Neural progenitor cell (in vitro differentiated cells): Measurements from ENCODE around the gene UHRF2. TPM values are rescaled to one million over a fixed set of nuclear protein-coding genes. Genes with fewer than 3 reads are reported as not detected.
"Not testable (repeated sequence)": the region's sequence is repeated elsewhere in the genome, so short reads cannot be mapped to it uniquely, and the experiment has no call there.

ENCODE experiments used
- DNase-seq: peaks from one replicate; pipeline ENCODE4 v3.0.0-alpha.2; 2016; ENCODE audit warnings: low spot score
- H2AFZ ChIP-seq: fragments of 200-600 bp; sonication (generic); replicated peaks from 2 replicates; pipeline ENCODE4 v1.6.1; 2016; ENCODE audit warnings: antibody characterized with exemption
- H3F3A ChIP-seq: fragments of 200-600 bp; sonication (generic); 2 replicates; pipeline ENCODE4 v1.6.1; 2016; ENCODE audit warnings: antibody characterized with exemption, low read depth
- H3K27ac ChIP-seq: fragments of 200-600 bp; sonication (generic); 2 replicates; pipeline ENCODE4 v1.5.1; 2016; ENCODE audit warnings: mild to moderate bottlenecking
- H3K27me3 ChIP-seq: fragments of 200-600 bp; sonication (generic); 2 replicates; pipeline ENCODE4 v1.6.1; 2016; ENCODE audit warnings: mild to moderate bottlenecking, moderate library complexity
- H3K36me3 ChIP-seq: fragments of 200-600 bp; sonication (generic); 2 replicates; pipeline ENCODE4 v1.5.1; 2016
- H3K4me1 ChIP-seq: fragments of 200-600 bp; sonication (generic); 2 replicates; pipeline ENCODE4 v1.6.1; 2016; ENCODE audit warnings: mixed run types
- H3K4me2 ChIP-seq: fragments of 200-600 bp; sonication (generic); 2 replicates; pipeline ENCODE4 v1.6.1; 2016
- H3K4me3 ChIP-seq: fragments of 200-600 bp; sonication (generic); 2 replicates; pipeline ENCODE4 v1.5.1; 2016
- H3K79me2 ChIP-seq: fragments of 200-600 bp; sonication (generic); 2 replicates; pipeline ENCODE4 v1.6.1; 2016; ENCODE audit warnings: low read depth
- H3K9ac ChIP-seq: fragments of 200-600 bp; sonication (generic); 2 replicates; pipeline ENCODE4 v1.6.1; 2016
- H3K9me3 ChIP-seq: fragments of 200-600 bp; sonication (generic); 2 replicates; pipeline ENCODE4 v1.5.1; 2016; ENCODE audit warnings: low read depth
- H4K20me1 ChIP-seq: fragments of 200-600 bp; sonication (generic); 2 replicates; pipeline ENCODE4 v1.6.1; 2016; ENCODE audit warnings: low read depth
- H3K27ac Mint-ChIP-seq: 3 replicates; pipeline ENCODE4 v1.8.0; 2021; ENCODE audit warnings: mixed read lengths
- H3K27me3 Mint-ChIP-seq: 2 replicates; pipeline ENCODE4 v1.8.0; 2022; ENCODE audit warnings: low read depth, mild to moderate bottlenecking, inconsistent platforms, moderate library complexity, mixed read lengths; ENCODE audit not compliant: insufficient read depth
- H3K36me3 Mint-ChIP-seq: 3 replicates; pipeline ENCODE4 v1.8.0; 2021; ENCODE audit warnings: mixed read lengths
- H3K4me1 Mint-ChIP-seq: 3 replicates; pipeline ENCODE4 v1.8.0; 2021; ENCODE audit warnings: mixed read lengths
- H3K4me3 Mint-ChIP-seq: 3 replicates; pipeline ENCODE4 v1.8.0; 2021; ENCODE audit warnings: mild to moderate bottlenecking, moderate library complexity, mixed read lengths
- H3K9me3 Mint-ChIP-seq: 3 replicates; pipeline ENCODE4 v1.8.0; 2020; ENCODE audit warnings: mixed read lengths
- EZH2 ChIP-seq: fragments of 200-600 bp; sonication (generic); IDR thresholded peaks from 2 replicates; pipeline ENCODE4 v1.6.1; 2017; ENCODE audit warnings: antibody characterized with exemption, mild to moderate bottlenecking, moderate library complexity
- EZH2phosphoT487 ChIP-seq: fragments of 200-600 bp; sonication (generic); IDR thresholded peaks from 2 replicates; pipeline ENCODE4 v1.6.1; 2017; ENCODE audit warnings: antibody characterized with exemption
- total RNA-seq: library from RNA; depleted of rRNA; stranded (reverse); fragments of >200 nt; gene quantifications from 2 replicates; pipeline ENCODE4 v1.2.3, GENCODE V29; 2015; ENCODE audit warnings: low replicate concordance
- TF ChIP-seq, protein P1 (sequence below): fragments of 200-600 bp; sonication (generic); IDR thresholded peaks from 2 replicates; pipeline ENCODE4 v1.5.1; 2017; ENCODE audit warnings: antibody characterized with exemption, mild to moderate bottlenecking

Gene UHRF2
- total RNA-seq, 1 donor from 2014 or later = 114 TPM

GRCh38 chr9:6450641-6451375 is 37.8 kb downstream of the UHRF2 start:
- Histone ChIP-seq H3K9me3 (no peaks in the 10 kb centered on the region), H3K4me3 (no peak overlapping the region), H3K4me2 (no peak overlapping the region), H3K4me1 (peaks cover 3% of the 10 kb centered on the region), H2AFZ (no peak overlapping the region), H3K36me3 (peaks cover 4% of the 10 kb centered on the region), H3K79me2 (peaks cover 100% of the 10 kb centered on the region), H3F3A (no peaks in the 10 kb centered on the region), H3K27me3 (no peaks in the 10 kb centered on the region), H4K20me1 (peaks cover 55% of the 10 kb centered on the region), H3K9ac (no peak overlapping the region), H3K27ac (no peak overlapping the region)
- no peak overlapping the region for H3K27ac Mint-ChIP-seq
- DNase-seq = no peak
- H3K9me3 Mint-ChIP-seq = peaks cover 24% of the 10 kb centered on the region
- H3K36me3 Mint-ChIP-seq = peaks cover 48% of the 10 kb centered on the region
- TF ChIP-seq EZH2phosphoT487 = no peak
- TF ChIP-seq, protein P1, sequence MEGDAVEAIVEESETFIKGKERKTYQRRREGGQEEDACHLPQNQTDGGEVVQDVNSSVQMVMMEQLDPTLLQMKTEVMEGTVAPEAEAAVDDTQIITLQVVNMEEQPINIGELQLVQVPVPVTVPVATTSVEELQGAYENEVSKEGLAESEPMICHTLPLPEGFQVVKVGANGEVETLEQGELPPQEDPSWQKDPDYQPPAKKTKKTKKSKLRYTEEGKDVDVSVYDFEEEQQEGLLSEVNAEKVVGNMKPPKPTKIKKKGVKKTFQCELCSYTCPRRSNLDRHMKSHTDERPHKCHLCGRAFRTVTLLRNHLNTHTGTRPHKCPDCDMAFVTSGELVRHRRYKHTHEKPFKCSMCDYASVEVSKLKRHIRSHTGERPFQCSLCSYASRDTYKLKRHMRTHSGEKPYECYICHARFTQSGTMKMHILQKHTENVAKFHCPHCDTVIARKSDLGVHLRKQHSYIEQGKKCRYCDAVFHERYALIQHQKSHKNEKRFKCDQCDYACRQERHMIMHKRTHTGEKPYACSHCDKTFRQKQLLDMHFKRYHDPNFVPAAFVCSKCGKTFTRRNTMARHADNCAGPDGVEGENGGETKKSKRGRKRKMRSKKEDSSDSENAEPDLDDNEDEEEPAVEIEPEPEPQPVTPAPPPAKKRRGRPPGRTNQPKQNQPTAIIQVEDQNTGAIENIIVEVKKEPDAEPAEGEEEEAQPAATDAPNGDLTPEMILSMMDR = no peak
- no peak for TF ChIP-seq EZH2
- H3K4me3 Mint-ChIP-seq = no peak overlapping the region
- H3K27me3 Mint-ChIP-seq = no peaks in the 10 kb centered on the region
- peaks cover 2% of the 10 kb centered on the region for H3K4me1 Mint-ChIP-seq

- Mint-ChIP-seq H3K36me3 (peaks cover 61% of the 10 kb centered on the region), H3K9me3 (peaks cover 51% of the 10 kb centered on the region)
- H3K4me3 ChIP-seq, H3K4me1 Mint-ChIP-seq, H3K4me1 ChIP-seq, H3K36me3 ChIP-seq, H3K27ac ChIP-seq, H3F3A ChIP-seq, H3K27me3 Mint-ChIP-seq, DNase-seq, H3K4me2 ChIP-seq, H3K9ac ChIP-seq, H3K27me3 ChIP-seq, H2AFZ ChIP-seq, H3K9me3 ChIP-seq, H3K27ac Mint-ChIP-seq, H3K4me3 Mint-ChIP-seq: not testable (repeated sequence)
- H4K20me1 ChIP-seq = peaks cover 24% of the 10 kb centered on the region
- peaks cover 100% of the 10 kb centered on the region for H3K79me2 ChIP-seq
Observed at GRCh38 chr9:6455292-6455691, 42.3 kb downstream of the UHRF2 start.

DNA sequence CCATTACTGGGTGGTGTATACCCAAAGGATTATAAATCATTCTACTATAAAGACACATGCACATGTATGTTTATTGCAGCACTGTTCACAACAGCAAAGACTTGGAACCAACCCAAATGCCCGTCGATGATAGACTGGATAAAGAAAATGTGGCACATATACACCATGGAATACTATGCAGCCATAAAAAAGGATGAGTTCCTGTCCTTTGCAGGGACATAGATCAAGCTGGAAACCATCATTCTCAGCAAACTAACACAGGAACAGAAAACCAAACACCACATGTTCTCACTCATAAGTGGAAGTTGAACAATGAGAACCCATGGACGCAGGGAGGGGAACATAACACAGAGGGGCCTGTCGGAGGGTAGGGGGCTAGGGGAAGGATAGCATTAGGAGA is 45.7 kb downstream of the UHRF2 start:
- H3K79me2 ChIP-seq = peaks cover 99% of the 10 kb centered on the region
- not testable (repeated sequence) for H3K27me3 ChIP-seq, H3K4me3 ChIP-seq, H3K9me3 ChIP-seq, H3K9ac ChIP-seq, H3F3A ChIP-seq, H3K4me1 Mint-ChIP-seq, H2AFZ ChIP-seq, H3K4me1 ChIP-seq, H3K4me2 ChIP-seq, H3K27me3 Mint-ChIP-seq, DNase-seq, H3K27ac Mint-ChIP-seq, H3K4me3 Mint-ChIP-seq, H3K27ac ChIP-seq
- Mint-ChIP-seq H3K36me3 (peaks cover 48% of the 10 kb centered on the region), H3K9me3 (peaks cover 42% of the 10 kb centered on the region)
- peaks cover 13% of the 10 kb centered on the region for H3K36me3 ChIP-seq
- H4K20me1 ChIP-seq = peaks cover 26% of the 10 kb centered on the region

GRCh38 chr9:6459718-6460117 is 46.7 kb downstream of the UHRF2 start:
- Histone ChIP-seq H3K79me2 (peaks cover 99% of the 10 kb centered on the region), H3K9me3 (no peaks in the 10 kb centered on the region), H4K20me1 (peaks cover 32% of the 10 kb centered on the region), H2AFZ (no peak overlapping the region), H3K4me3 (no peak overlapping the region), H3K4me2 (no peak overlapping the region), H3K9ac (no peak overlapping the region), H3K36me3 (peaks cover 17% of the 10 kb centered on the region), H3K4me1 (no peaks in the 10 kb centered on the region), H3K27ac (no peak overlapping the region), H3F3A (no peaks in the 10 kb centered on the region), H3K27me3 (no peaks in the 10 kb centered on the region)
- H3K27me3 Mint-ChIP-seq = no peaks in the 10 kb centered on the region
- no peak overlapping the region for H3K27ac Mint-ChIP-seq
- no peak for DNase-seq
- no peak overlapping the region for H3K4me3 Mint-ChIP-seq
- H3K4me1 Mint-ChIP-seq = no peaks in the 10 kb centered on the region
- TF ChIP-seq, protein P1 = no peak
- TF ChIP-seq EZH2phosphoT487 (no peak), EZH2 (no peak)
- peaks cover 39% of the 10 kb centered on the region for H3K36me3 Mint-ChIP-seq
- H3K9me3 Mint-ChIP-seq = peaks cover 34% of the 10 kb centered on the region
